Peyer's patch (tissue), 4 donors: ENCODE measurements around the gene HDAC1. TPM values are rescaled to one million over a fixed set of nuclear protein-coding genes. Genes with fewer than 3 reads are reported as not detected.

Experiments used
- DNase-seq, 3 donors: peaks; one replicate each; pipeline ENCODE4 v3.0.0-alpha.2; 2017 to 2019
- H3K27ac ChIP-seq, 4 donors: fragments of 200-600 bp; sonication (generic); one replicate each; pipeline ENCODE4 v1.5.1; 2016 to 2019
- H3K27me3 ChIP-seq, 2 donors: fragments of 200-600 bp; sonication (generic); one replicate each; pipeline ENCODE4 v1.5.1; 2019
- H3K36me3 ChIP-seq, 3 donors: fragments of 200-600 bp; sonication (generic); one replicate each; pipeline ENCODE4 v1.5.1; 2016 to 2019
- H3K4me1 ChIP-seq, 4 donors: fragments of 200-600 bp; sonication (generic); one replicate each; pipeline ENCODE4 v1.5.1; 2016 to 2019
- H3K4me3 ChIP-seq, 4 donors: fragments of 200-600 bp; sonication (generic); 1 replicate in 3 of 4; 2 replicates in 1 of 4; pipeline ENCODE4 v1.5.1; 2016 to 2019; ENCODE audit warnings: mild to moderate bottlenecking in 1 of 4
- H3K9me3 ChIP-seq, 4 donors: fragments of 200-600 bp; sonication (generic); one replicate each; pipeline ENCODE4 v1.5.1; 2016 to 2019; ENCODE audit warnings: mild to moderate bottlenecking in 1 of 4
- CTCF ChIP-seq, 6 experiments: fragments of 450-650 bp in 4 of 6; fragments of 200-600 bp in 2 of 6; sonication (generic) in 1 of 6; IDR thresholded peaks; one replicate each; pipeline ENCODE4 v1.5.1; 2017 to 2019; ENCODE audit warnings: antibody characterized with exemption in 6 of 6, mild to moderate bottlenecking in 3 of 6, moderate library complexity in 1 of 6
- POLR2A ChIP-seq, 2 donors: fragments of 450-650 bp; IDR thresholded peaks; one replicate each; pipeline ENCODE4 v1.5.1; 2017; ENCODE audit warnings: antibody characterized with exemption in 2 of 2, mild to moderate bottlenecking in 2 of 2, moderate library complexity in 2 of 2
- total RNA-seq, 4 donors: library from RNA; depleted of rRNA; stranded (reverse); fragments of >200 nt; gene quantifications; one replicate each; pipeline ENCODE4 v1.1.0, GENCODE V29; 2016

The HDAC1 gene
- total RNA-seq, 4 donors from 2014 or later, result 93.0 to 147 (median 122) TPM

GRCh38 chr1:32336963-32337675 lies 45.2 kb downstream of the HDAC1 start:
- TF ChIP-seq CTCF (IDR thresholded peaks at IDR 0.05) (no peak), POLR2A (IDR thresholded peaks at IDR 0.05) (no peak)
- Histone ChIP-seq H3K27me3 (no peaks in the 10 kb centered on the region), H3K27ac (peak overlapping the region in 1 of 4 donors; percentile 94), H3K4me1 (peaks cover 0 to 39% (median 28%) of the 10 kb centered on the region in 4 donors), H3K9me3 (no peaks in the 10 kb centered on the region), H3K4me3 (peak overlapping the region in 1 of 4 donors; percentile 78), H3K36me3 (peaks cover 0 to 7% (median 0%) of the 10 kb centered on the region in 3 donors)
- peak in 2 of 3 donors; percentile 80 to 85 for DNase-seq

- Histone ChIP-seq H3K36me3 (no peaks in the 10 kb centered on the region), H3K27ac (peak overlapping the region in 1 of 4 donors; percentile 94), H3K4me3 (no peak overlapping the region), H3K9me3 (no peaks in the 10 kb centered on the region), H3K27me3 (no peaks in the 10 kb centered on the region), H3K4me1 (peaks cover 0 to 39% (median 28%) of the 10 kb centered on the region in 4 donors)
- peak in 2 of 3 donors; percentile 65 for DNase-seq
- no peak for TF ChIP-seq CTCF (IDR thresholded peaks at IDR 0.05)
- no peak for TF ChIP-seq POLR2A (IDR thresholded peaks at IDR 0.05)
Measured at GRCh38 chr1:32337855-32338636, 46.2 kb downstream of the HDAC1 start.

- H3K36me3 ChIP-seq, result no peaks in the 10 kb centered on the region
- no peak for TF ChIP-seq POLR2A (IDR thresholded peaks at IDR 0.05)
- no peak for TF ChIP-seq CTCF (IDR thresholded peaks at IDR 0.05)
- H3K4me1 ChIP-seq, result peaks cover 0 to 39% (median 28%) of the 10 kb centered on the region in 4 donors
- H3K27me3 ChIP-seq, result no peaks in the 10 kb centered on the region
- H3K27ac ChIP-seq, result no peak overlapping the region
- H3K4me3 ChIP-seq, result no peak overlapping the region
- DNase-seq, result no peak
- H3K9me3 ChIP-seq, result no peaks in the 10 kb centered on the region
Measured at GRCh38 chr1:32338637-32339145, 46.8 kb downstream of the HDAC1 start.

GRCh38 chr1:32339363-32339978 lies 47.6 kb downstream of the HDAC1 start:
- Histone ChIP-seq H3K4me1 (peaks cover 0 to 36% (median 26%) of the 10 kb centered on the region in 4 donors), H3K36me3 (no peaks in the 10 kb centered on the region), H3K27ac (no peak overlapping the region), H3K9me3 (no peaks in the 10 kb centered on the region), H3K4me3 (no peak overlapping the region), H3K27me3 (no peaks in the 10 kb centered on the region)
- peak in 1 of 3 donors; percentile 41 for DNase-seq
- TF ChIP-seq CTCF (IDR thresholded peaks at IDR 0.05), result no peak

- Histone ChIP-seq H3K36me3 (no peaks in the 10 kb centered on the region), H3K27ac (no peak overlapping the region), H3K4me1 (peaks cover 0 to 29% (median 20%) of the 10 kb centered on the region in 4 donors), H3K27me3 (no peaks in the 10 kb centered on the region), H3K4me3 (no peak overlapping the region), H3K9me3 (no peaks in the 10 kb centered on the region)
- no peak for DNase-seq
- TF ChIP-seq CTCF (IDR thresholded peaks at IDR 0.05), result no peak
- TF ChIP-seq POLR2A (IDR thresholded peaks at IDR 0.05), result no peak
Measured at GRCh38 chr1:32341186-32341757, 49.4 kb downstream of the HDAC1 start.
